ENCODE results near the gene KCNK18. TPM values are rescaled to one million over a fixed set of nuclear protein-coding genes. Genes with fewer than 3 reads are reported as not detected.

The KCNK18 gene
- total RNA-seq, 2 donors from 2014 or later: not detected

GRCh38 chr10:117246997-117247671, 49.8 kb downstream of the KCNK18 start:
- H3K36me3 Mint-ChIP-seq (ENCODE audit: low read depth): no peaks in the 10 kb centered on the region
- no peaks in the 10 kb centered on the region for H3K4me1 Mint-ChIP-seq
- WGBS, 2 experiments (ENCODE audit: insufficient coverage in 1 of 2, insufficient read length in 1 of 2): 89 to 96% methylated on average over 3 of the region's 3 CpGs
- TF ChIP-seq CTCF (conservative IDR thresholded peaks at IDR 0.05): no peak
- no peak overlapping the region for H3K4me3 ChIP-seq (ENCODE audit: low read length)
- peaks cover 4% of the 10 kb centered on the region for H3K4me1 ChIP-seq (ENCODE audit: control insufficient read depth, insufficient read depth, low read length)
- no peak for DNase-seq
- H3K9me3 ChIP-seq (ENCODE audit: control insufficient read depth, low read length): no peaks in the 10 kb centered on the region
- H3K27me3 ChIP-seq (ENCODE audit: control insufficient read depth, insufficient read depth, low read length, poor library complexity, severe bottlenecking): peaks cover 47% of the 10 kb centered on the region
- no peak overlapping the region for H3K4me3 Mint-ChIP-seq
- no peaks in the 10 kb centered on the region for H3K36me3 ChIP-seq (ENCODE audit: control insufficient read depth, insufficient read depth, low read length)
- H3K9me3 Mint-ChIP-seq: no peaks in the 10 kb centered on the region
- peaks cover 40% of the 10 kb centered on the region for H3K27me3 Mint-ChIP-seq (ENCODE audit: insufficient read depth)
- H3K27ac ChIP-seq (ENCODE audit: low read depth, low read length): no peak overlapping the region
- no peak overlapping the region for H3K27ac Mint-ChIP-seq
- no peak overlapping the region for H3K9ac ChIP-seq (ENCODE audit: extremely low read depth, low read length, poor library complexity, severe bottlenecking)

- H3K4me1 Mint-ChIP-seq: no peaks in the 10 kb centered on the region
- H3K4me3 Mint-ChIP-seq: no peak overlapping the region
- H3K27me3 Mint-ChIP-seq (ENCODE audit: insufficient read depth): peaks cover 23% of the 10 kb centered on the region
- H3K27ac ChIP-seq (ENCODE audit: low read depth, low read length): no peak overlapping the region
- no peak for DNase-seq
- TF ChIP-seq CTCF (conservative IDR thresholded peaks at IDR 0.05): no peak
- H3K9me3 ChIP-seq (ENCODE audit: control insufficient read depth, low read length): no peaks in the 10 kb centered on the region
- no peaks in the 10 kb centered on the region for H3K36me3 Mint-ChIP-seq (ENCODE audit: low read depth)
- H3K4me3 ChIP-seq (ENCODE audit: low read length): no peak overlapping the region
- H3K27me3 ChIP-seq (ENCODE audit: control insufficient read depth, insufficient read depth, low read length, poor library complexity, severe bottlenecking): peaks cover 29% of the 10 kb centered on the region
- WGBS, 2 experiments (ENCODE audit: insufficient coverage in 1 of 2, insufficient read length in 1 of 2): 78% methylated on average over 9 to 10 of the region's 10 CpGs
- no peaks in the 10 kb centered on the region for H3K9me3 Mint-ChIP-seq
- no peaks in the 10 kb centered on the region for H3K36me3 ChIP-seq (ENCODE audit: control insufficient read depth, insufficient read depth, low read length)
- no peak overlapping the region for H3K9ac ChIP-seq (ENCODE audit: extremely low read depth, low read length, poor library complexity, severe bottlenecking)
- H3K4me1 ChIP-seq (ENCODE audit: control insufficient read depth, insufficient read depth, low read length): peaks cover 4% of the 10 kb centered on the region
- no peak overlapping the region for H3K27ac Mint-ChIP-seq
Measured at GRCh38 chr10:117248750-117249465, 51.6 kb downstream of the KCNK18 start.

GRCh38 chr10:117249493-117250093, 52.3 kb downstream of the KCNK18 start:
- TF ChIP-seq CTCF (conservative IDR thresholded peaks at IDR 0.05): no peak
- Mint-ChIP-seq H3K4me1 (no peaks in the 10 kb centered on the region), H3K4me3 (no peak overlapping the region), H3K27me3 (ENCODE audit: insufficient read depth) (peaks cover 20% of the 10 kb centered on the region), H3K27ac (no peak overlapping the region), H3K9me3 (no peaks in the 10 kb centered on the region), H3K36me3 (ENCODE audit: low read depth) (no peaks in the 10 kb centered on the region)
- no peak for DNase-seq
- Histone ChIP-seq H3K4me1 (ENCODE audit: control insufficient read depth, insufficient read depth, low read length) (peaks cover 4% of the 10 kb centered on the region), H3K27me3 (ENCODE audit: control insufficient read depth, insufficient read depth, low read length, poor library complexity, severe bottlenecking) (peaks cover 23% of the 10 kb centered on the region), H3K9me3 (ENCODE audit: control insufficient read depth, low read length) (no peaks in the 10 kb centered on the region), H3K4me3 (ENCODE audit: low read length) (no peak overlapping the region), H3K36me3 (ENCODE audit: control insufficient read depth, insufficient read depth, low read length) (no peaks in the 10 kb centered on the region), H3K9ac (ENCODE audit: extremely low read depth, low read length, poor library complexity, severe bottlenecking) (no peak overlapping the region), H3K27ac (ENCODE audit: low read depth, low read length) (no peak overlapping the region)
- 67 to 77% methylated on average over 3 to 6 of the region's 6 CpGs for WGBS, 2 experiments (ENCODE audit: insufficient coverage in 1 of 2, insufficient read length in 1 of 2)
